Left kidney (tissue), 2 donors: Measurements from ENCODE around the gene ARHGEF26. TPM values are rescaled to one million over a fixed set of nuclear protein-coding genes. Genes with fewer than 3 reads are reported as not detected.

Experiments used
- DNase-seq: peaks from one replicate; pipeline ENCODE4 v3.0.0-alpha.2; 2013
- polyA plus RNA-seq: library from polyadenylated mRNA; unstranded; fragments of 120-200 nt; gene quantifications from one replicate; pipeline ENCODE4 v1.2.1, GENCODE V29; 2013; ENCODE audit not compliant: insufficient read length

ARHGEF26 gene
- polyA plus RNA-seq, 1 donor: 20.1 TPM

DNA sequence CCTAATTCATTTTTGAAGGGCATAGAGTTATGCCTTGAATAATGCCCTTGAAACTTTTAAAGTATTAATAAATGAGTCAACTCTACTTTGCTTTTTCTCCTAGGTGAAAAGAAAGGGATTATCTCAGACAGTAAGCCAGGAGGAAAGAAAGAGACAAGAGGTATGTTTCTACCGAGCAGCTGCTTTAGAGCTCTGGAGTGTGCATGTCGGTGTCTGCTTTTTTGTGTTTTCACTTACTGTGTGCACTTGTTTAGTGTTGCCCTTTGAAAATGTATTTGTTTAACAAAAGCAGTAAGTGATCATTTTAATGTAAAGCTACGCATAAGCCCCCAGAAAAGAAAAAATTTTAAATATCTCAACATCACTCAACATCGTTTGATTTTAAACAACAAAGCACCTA is 28.1 kb downstream of the ARHGEF26 start:
- no peak for DNase-seq

DNA sequence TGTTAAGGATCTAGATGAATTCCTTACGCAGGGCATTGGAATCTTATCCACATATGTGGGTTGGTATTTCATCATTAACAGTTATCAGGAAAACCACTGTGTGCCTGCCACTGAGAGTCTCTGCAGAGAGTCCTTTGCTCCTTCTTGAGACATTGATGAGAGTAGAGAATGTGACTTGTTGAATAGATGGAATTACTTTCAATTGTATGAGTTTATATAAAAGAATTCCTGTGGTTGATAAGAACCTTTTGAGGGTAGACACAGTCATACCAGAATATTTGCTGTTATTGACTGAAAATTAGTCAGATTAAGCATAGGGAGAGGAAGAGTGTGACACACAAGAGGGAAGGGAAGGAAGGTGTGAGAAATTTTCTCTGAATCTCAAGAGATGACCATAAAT is 30.8 kb downstream of the ARHGEF26 start:
- DNase-seq: no peak

- no peak for DNase-seq
Measured at GRCh38 chr3:154152741-154153140, 31.6 kb downstream of the ARHGEF26 start.

GRCh38 chr3:154156530-154156929 is 35.3 kb downstream of the ARHGEF26 start:
- no peak for DNase-seq

- DNase-seq: no peak
Measured at GRCh38 chr3:154161806-154162205, 40.6 kb downstream of the ARHGEF26 start.

DNA sequence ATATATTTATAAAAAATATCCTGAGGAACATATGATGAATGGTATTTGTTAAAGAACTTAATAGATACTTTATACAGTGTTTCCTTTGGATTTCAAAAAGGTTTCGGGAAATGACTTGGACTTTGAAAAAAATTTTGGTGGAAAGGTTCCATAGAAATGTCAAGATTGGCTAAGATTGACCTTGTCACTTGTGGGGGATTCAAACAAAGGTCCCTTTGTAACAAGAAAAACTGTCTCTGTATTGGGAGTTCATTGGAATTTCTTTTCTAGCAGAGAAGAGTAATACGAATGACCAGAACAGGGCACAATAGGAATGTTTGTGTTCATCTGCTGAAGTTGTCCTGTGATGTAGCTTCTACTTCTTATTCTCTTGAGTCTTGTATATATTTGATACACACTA is 43.2 kb downstream of the ARHGEF26 start:
- no peak for DNase-seq

GRCh38 chr3:154168998-154169795 is 48.0 kb downstream of the ARHGEF26 start:
- no peak for DNase-seq

DNA sequence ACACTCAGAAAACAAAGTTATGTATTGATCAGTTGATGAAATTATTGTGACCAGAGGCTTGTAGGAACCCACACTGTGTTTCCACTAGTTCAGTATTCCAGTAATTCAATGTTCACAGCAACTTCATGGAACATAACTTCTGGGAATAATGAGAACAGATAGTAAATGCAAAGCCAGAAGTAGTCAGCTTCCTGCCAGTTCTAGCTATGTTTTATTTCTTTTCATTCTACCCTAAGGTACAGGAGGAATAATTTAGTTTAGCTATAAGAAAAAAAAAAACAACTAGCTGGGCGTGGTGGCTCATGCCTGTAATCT is 48.6 kb downstream of the ARHGEF26 start:
- DNase-seq: no peak

DNA sequence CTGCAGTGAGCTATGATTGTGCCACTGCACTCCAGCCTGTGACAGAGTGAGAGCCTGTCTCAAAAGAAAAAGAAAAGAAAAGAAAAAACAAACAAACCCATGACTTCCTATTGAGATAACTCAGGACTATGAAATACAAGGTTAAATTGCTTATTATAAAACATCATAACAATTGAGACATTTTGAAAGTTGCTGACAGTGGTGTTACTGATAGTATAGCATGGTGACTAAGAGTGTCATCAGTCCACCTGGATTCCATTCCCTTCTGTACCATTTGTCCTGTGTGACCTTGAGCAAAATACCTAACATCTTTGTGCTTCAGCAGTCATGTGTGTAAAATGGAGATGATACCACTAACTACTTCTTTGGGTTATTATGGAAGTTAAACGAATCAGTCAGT is 49.1 kb downstream of the ARHGEF26 start:
- DNase-seq: no peak

DNA sequence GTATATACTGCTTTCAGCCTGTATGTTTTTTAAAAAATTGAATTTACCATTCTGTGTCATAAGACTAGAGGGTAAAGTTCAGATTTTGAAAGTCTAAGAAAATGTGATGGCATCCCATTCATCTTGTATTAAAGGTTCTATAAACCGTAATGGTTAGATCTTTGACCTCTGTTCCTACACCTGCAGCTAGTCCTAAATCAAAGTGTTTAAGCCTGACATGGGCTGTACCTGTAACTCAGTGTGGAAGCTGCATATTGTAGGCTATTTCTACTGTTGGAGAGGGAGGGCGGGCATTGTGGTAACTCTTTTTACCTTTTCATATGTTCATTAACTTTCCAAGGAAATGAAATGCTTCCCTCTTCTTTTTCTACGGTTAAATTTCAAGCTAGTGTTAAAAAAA is 53.9 kb downstream of the ARHGEF26 start:
- DNase-seq: no peak

DNA sequence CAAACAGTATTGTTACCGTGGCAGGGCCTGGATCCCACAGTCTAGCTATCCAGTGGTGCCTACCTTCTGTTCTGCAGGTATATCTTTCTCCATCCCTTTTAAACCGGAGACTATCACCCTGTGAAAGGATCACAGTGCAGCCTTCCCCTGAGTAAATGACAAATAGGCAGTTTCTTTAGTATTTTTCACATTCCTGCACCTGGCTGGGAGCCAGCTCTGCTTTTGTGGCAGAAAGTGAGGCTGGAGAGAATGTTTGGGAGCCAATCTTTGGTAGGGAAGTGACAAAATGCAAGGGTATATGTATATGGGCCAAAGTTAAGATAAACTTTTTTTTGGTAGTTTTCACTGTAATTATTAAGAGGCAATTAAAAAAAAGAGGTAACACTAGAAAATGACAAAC is 54.8 kb downstream of the ARHGEF26 start:
- DNase-seq: no peak

- no peak for DNase-seq
Measured at GRCh38 chr3:154177406-154177805, 56.2 kb downstream of the ARHGEF26 start.

GRCh38 chr3:154178172-154178571 is 57.0 kb downstream of the ARHGEF26 start:
- no peak for DNase-seq

GRCh38 chr3:154180836-154181691 is 59.9 kb downstream of the ARHGEF26 start:
- no peak for DNase-seq

DNA sequence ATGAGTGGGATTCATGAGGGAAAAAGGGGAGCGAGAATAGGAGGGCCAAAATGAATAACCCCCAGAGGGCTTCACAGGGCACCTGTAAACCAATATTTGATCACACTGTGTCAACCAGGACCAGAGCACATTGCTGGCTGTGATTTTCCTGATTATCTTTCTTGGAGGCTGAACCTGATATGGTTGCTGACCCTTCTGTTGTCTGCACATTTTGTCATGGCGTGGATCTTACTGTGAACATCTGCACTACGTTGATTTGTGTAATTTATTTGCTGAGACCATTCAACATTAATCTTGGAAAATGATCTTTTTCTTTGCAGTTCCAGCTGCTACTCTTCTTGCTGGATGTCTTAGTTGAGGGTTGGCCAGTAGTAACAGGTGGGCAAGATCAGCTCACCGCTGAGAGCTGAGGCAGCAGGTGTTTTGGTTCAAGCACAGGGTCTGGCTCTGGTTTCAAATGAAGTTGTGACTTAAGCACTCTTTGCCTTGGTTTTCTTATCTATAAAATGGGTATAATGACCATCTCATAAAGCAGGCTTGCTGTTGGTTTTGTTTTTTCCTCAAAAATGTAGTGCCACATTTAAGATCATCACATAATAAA is 61.2 kb downstream of the ARHGEF26 start:
- DNase-seq: no peak

- DNase-seq: no peak
Measured at GRCh38 chr3:154182975-154183374, 61.8 kb downstream of the ARHGEF26 start.

- no peak for DNase-seq
Measured at GRCh38 chr3:154184582-154184981, 63.4 kb downstream of the ARHGEF26 start.

GRCh38 chr3:154188437-154188836 is 67.2 kb downstream of the ARHGEF26 start:
- DNase-seq: no peak

GRCh38 chr3:154188846-154189245 is 67.7 kb downstream of the ARHGEF26 start:
- DNase-seq: no peak

DNA sequence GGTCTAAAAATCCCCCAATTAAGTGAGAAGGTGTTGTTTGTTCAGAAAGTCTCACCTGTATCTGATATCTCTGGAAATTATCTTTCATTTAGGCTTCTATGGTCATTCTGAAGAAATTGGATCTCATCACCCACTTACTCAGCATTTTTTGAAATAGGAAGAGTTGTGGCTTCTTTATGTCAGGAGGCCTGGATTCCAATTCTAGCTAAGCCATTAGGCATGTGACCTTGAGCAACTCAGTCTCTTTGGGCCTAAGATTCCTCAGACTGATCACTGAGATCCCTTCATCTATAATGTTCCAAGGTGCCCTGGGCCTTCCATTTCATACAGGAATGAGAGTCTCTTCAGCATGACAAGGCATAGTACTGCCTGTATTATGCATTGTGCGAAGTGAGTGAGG is 70.3 kb downstream of the ARHGEF26 start:
- no peak for DNase-seq

- DNase-seq: no peak
Measured at GRCh38 chr3:154192225-154192624, 71.0 kb downstream of the ARHGEF26 start.

DNA sequence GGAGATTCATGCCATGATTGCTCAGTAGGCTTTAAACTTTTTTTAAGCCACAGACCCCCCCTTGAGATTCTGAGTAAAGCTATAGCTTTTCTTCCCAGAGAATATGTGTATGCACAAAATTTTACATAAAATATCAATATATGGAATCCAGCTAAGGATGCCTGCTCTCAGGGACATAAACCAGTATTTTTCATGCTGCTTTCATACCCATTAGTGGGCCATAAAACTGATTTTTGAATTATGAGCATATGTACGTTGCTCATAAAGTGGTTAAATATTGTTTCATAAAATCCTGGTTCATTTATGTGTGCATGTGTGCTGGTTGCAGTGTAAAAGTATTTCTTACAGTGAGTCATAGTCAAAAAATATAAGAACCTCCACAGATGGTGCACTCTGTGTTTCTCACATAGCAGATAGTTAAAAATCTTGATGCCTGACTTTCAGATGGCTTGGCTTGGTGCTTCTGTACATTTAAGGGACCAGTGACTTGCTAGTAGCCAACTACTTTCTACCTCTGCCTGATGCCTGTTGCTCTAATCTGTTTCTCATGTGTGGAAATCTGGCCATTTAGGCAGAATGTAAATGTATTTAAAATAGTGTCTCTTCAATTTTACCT is 71.9 kb downstream of the ARHGEF26 start:
- no peak for DNase-seq

DNA sequence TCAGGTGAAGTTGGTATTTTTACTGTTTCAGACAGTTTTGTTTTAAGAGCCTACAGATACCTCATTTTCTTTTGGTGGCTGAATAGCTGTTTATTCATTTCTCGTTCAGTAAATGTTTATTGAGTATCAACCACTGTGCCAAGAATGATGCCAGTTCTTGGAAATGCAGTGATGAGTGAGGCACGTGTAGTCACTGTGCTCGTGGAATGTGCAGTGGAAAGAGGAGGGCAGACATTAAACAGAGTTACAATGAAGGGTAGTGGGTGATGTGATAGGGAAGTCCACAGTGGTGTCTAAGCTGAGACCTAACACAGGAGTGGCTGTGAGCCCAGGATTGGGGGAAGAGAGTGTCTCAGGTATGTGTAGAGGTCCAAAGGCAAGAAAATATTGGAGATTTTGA is 73.7 kb downstream of the ARHGEF26 start:
- no peak for DNase-seq
